HepG2 (cell line): ENCODE measurements around the gene MARCO.

Experiments
- CHD2 ChIP-seq: IDR thresholded peaks from 2 replicates; pipeline ENCODE4 v1.6.1; 2011; ENCODE audit warnings: low read depth, low read length, improper control_type of control experiment
- HMGXB4 ChIP-seq, 2 experiments: sonication (generic) in 1 of 2; formaldehyde crosslinking in 1 of 2; IDR thresholded peaks; 2 replicates each; pipeline versions ENCODE4 v1.4.0 to v1.6.1; 2018 to 2020; ENCODE audit warnings: missing genetic modification reagents in 2 of 2, borderline replicate concordance in 1 of 2, low read depth in 1 of 2, mild to moderate bottlenecking in 1 of 2, missing biosample characterization in 1 of 2
- JUN ChIP-seq: sonication (generic); formaldehyde crosslinking; IDR thresholded peaks from 2 replicates; pipeline ENCODE4 v1.4.0; 2020; ENCODE audit warnings: mild to moderate bottlenecking, missing genetic modification reagents
- POLR2AphosphoS5 ChIP-seq: IDR thresholded peaks from 2 replicates; pipeline ENCODE4 v1.6.1; 2012; ENCODE audit warnings: low read depth, low read length
- RXRA ChIP-seq: sonication (generic); formaldehyde crosslinking; IDR thresholded peaks from 2 replicates; pipeline ENCODE4 v1.5.1; 2020; ENCODE audit warnings: missing genetic modification reagents
- THAP11 ChIP-seq: IDR thresholded peaks from 2 replicates; pipeline ENCODE4 v1.6.1; 2016; ENCODE audit warnings: missing biosample characterization, missing genetic modification reagents
- ZBTB7A ChIP-seq: sonication (generic); formaldehyde crosslinking; IDR thresholded peaks from 2 replicates; pipeline ENCODE4 v1.8.0; 2022; ENCODE audit warnings: mild to moderate bottlenecking, missing genetic modification reagents
- ZNF138 ChIP-seq: sonication (generic); formaldehyde crosslinking; IDR thresholded peaks from 2 replicates; pipeline ENCODE4 v1.5.0; 2020; ENCODE audit warnings: mild to moderate bottlenecking, low read depth, missing genetic modification reagents
- ZNF143 ChIP-seq: sonication (generic); formaldehyde crosslinking; IDR thresholded peaks from 2 replicates; pipeline ENCODE4 v1.4.0; 2020; ENCODE audit warnings: missing genetic modification reagents
- ZNF33B ChIP-seq: sonication (generic); formaldehyde crosslinking; IDR thresholded peaks from 2 replicates; pipeline ENCODE4 v1.5.1; 2020; ENCODE audit warnings: mild to moderate bottlenecking, missing genetic modification reagents
- ZNF777 ChIP-seq: sonication (generic); formaldehyde crosslinking; IDR thresholded peaks from 2 replicates; pipeline ENCODE4 v1.4.0; 2020; ENCODE audit warnings: missing genetic modification reagents
- TF ChIP-seq, protein P1 (sequence below): sonication (generic); formaldehyde crosslinking; IDR thresholded peaks from 2 replicates; pipeline ENCODE4 v1.5.0; 2020; ENCODE audit warnings: mild to moderate bottlenecking, missing genetic modification reagents, moderate library complexity
- TF ChIP-seq, protein P2 (sequence below), 2 experiments: sonication (generic) in 1 of 2; formaldehyde crosslinking in 1 of 2; IDR thresholded peaks; 2 replicates each; pipeline versions ENCODE4 v1.5.1 to v1.6.1; 2011 to 2020; ENCODE audit warnings: borderline replicate concordance in 1 of 2, low read depth in 1 of 2, low read length in 1 of 2, mild to moderate bottlenecking in 1 of 2, missing genetic modification reagents in 1 of 2, moderate library complexity in 1 of 2

DNA sequence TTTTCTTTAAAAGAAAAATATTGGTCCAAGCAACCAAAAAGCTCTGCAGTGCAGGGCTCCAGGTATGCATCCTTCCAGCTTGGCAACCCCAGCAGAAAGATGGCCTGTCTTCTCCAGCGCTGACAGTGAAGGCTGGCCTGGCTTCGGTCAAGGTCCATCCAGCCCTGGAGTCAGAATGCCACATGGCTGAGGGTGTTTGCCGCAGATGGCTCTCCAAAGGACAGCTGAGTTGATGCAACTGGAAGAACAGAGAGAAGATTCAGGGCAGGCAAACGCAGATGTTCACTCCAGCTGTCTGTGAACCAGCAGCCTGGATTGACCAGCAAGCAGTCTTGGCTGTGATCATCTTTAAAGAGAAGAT, 51.4 kb downstream of the MARCO start:
- TF ChIP-seq CHD2 (no peak), THAP11 (CRISPR knock-in tag) (no peak), RXRA (CRISPR knock-in tag) (no peak), ZNF143 (CRISPR knock-in tag) (no peak), ZNF138 (CRISPR knock-in tag) (no peak), HMGXB4 (CRISPR knock-in tag; IDR thresholded peaks at IDR 0.05; ENCODE audit: borderline replicate concordance in 1 of 2, low read depth in 1 of 2) (no peak), JUN (CRISPR knock-in tag) (no peak), ZNF777 (CRISPR knock-in tag) (no peak), ZNF33B (CRISPR knock-in tag) (no peak), ZBTB7A (CRISPR knock-in tag) (no peak), POLR2AphosphoS5 (no peak)
- TF ChIP-seq, protein P1, sequence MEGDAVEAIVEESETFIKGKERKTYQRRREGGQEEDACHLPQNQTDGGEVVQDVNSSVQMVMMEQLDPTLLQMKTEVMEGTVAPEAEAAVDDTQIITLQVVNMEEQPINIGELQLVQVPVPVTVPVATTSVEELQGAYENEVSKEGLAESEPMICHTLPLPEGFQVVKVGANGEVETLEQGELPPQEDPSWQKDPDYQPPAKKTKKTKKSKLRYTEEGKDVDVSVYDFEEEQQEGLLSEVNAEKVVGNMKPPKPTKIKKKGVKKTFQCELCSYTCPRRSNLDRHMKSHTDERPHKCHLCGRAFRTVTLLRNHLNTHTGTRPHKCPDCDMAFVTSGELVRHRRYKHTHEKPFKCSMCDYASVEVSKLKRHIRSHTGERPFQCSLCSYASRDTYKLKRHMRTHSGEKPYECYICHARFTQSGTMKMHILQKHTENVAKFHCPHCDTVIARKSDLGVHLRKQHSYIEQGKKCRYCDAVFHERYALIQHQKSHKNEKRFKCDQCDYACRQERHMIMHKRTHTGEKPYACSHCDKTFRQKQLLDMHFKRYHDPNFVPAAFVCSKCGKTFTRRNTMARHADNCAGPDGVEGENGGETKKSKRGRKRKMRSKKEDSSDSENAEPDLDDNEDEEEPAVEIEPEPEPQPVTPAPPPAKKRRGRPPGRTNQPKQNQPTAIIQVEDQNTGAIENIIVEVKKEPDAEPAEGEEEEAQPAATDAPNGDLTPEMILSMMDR = no peak
- TF ChIP-seq, protein P2, sequence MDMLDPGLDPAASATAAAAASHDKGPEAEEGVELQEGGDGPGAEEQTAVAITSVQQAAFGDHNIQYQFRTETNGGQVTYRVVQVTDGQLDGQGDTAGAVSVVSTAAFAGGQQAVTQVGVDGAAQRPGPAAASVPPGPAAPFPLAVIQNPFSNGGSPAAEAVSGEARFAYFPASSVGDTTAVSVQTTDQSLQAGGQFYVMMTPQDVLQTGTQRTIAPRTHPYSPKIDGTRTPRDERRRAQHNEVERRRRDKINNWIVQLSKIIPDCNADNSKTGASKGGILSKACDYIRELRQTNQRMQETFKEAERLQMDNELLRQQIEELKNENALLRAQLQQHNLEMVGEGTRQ (IDR thresholded peaks at IDR 0.05; ENCODE audit: low read depth, low read length) = no peak
- TF ChIP-seq, protein P2 (CRISPR knock-in tag; IDR thresholded peaks at IDR 0.05; ENCODE audit: borderline replicate concordance) = no peak
